ENCODE data around the gene HSD17B4. TPM values are rescaled to one million over a fixed set of nuclear protein-coding genes. Genes with fewer than 3 reads are reported as not detected.

The HSD17B4 gene
- total RNA-seq, 1 experiment from 2014 or later = 269 TPM

- peaks cover 14 to 46% (median 38%) of the 10 kb centered on the region in 3 experiments for H3K36me3 Mint-ChIP-seq (ENCODE audit: insufficient read depth in 1 of 3, low read depth in 3 of 3)
- Histone ChIP-seq H3K56ac (ENCODE audit: insufficient read length, low read depth, low read length) (no peak overlapping the region), H2BK120ac (ENCODE audit: low read depth, low read length, poor library complexity, severe bottlenecking) (no peak overlapping the region), H3K18ac (ENCODE audit: insufficient read length, low read depth, low read length) (no peak overlapping the region), H2AFZ (ENCODE audit: low read length) (no peak overlapping the region), H3K4ac (ENCODE audit: low read depth, low read length) (no peak overlapping the region), H2BK12ac (ENCODE audit: insufficient read length, low read depth, low read length) (no peak overlapping the region), H3K4me1 (ENCODE audit: insufficient read depth, low read length) (no peaks in the 10 kb centered on the region), H2AK5ac (ENCODE audit: insufficient read length, low read length) (no peak overlapping the region), H3K9ac (ENCODE audit: extremely low read depth, insufficient read length, low read length) (no peak overlapping the region), H4K5ac (ENCODE audit: insufficient read length, low read depth, low read length) (no peak overlapping the region), H3K9me3 (ENCODE audit: control insufficient read depth, low read depth, low read length) (no peaks in the 10 kb centered on the region), H3K27me3 (ENCODE audit: insufficient read depth, low read length) (no peaks in the 10 kb centered on the region), H3T11ph (ENCODE audit: low read length) (no peak overlapping the region), H3K79me2 (ENCODE audit: insufficient read depth, low read length) (no peaks in the 10 kb centered on the region), H3K23ac (ENCODE audit: insufficient read length, low read depth, low read length) (no peak overlapping the region), H3K23me2 (ENCODE audit: insufficient read length, low read depth, low read length, poor library complexity, severe bottlenecking) (no peaks in the 10 kb centered on the region), H3K4me2 (ENCODE audit: insufficient read depth, insufficient read length, low read length) (no peak overlapping the region), H4K91ac (ENCODE audit: insufficient read length, low read depth, low read length) (no peak overlapping the region), H4K8ac (replicated peaks; ENCODE audit: insufficient read length, low read depth, low read length) (no peak overlapping the region), H2BK15ac (ENCODE audit: low read depth, low read length) (no peak overlapping the region), H3K14ac (ENCODE audit: insufficient read depth, low read length) (no peak overlapping the region), H3K27ac (ENCODE audit: insufficient read length, low read depth, low read length) (no peak overlapping the region), H4K20me1 (ENCODE audit: control insufficient read depth, insufficient read depth, insufficient read length) (no peaks in the 10 kb centered on the region), H2BK20ac (ENCODE audit: low read depth, low read length, poor library complexity, severe bottlenecking) (no peak overlapping the region), H2BK5ac (ENCODE audit: insufficient read length, low read length) (no peak overlapping the region), H3K79me1 (ENCODE audit: insufficient read depth, low read depth, low read length, poor library complexity, severe bottlenecking) (no peaks in the 10 kb centered on the region)
- H3K27me3 Mint-ChIP-seq (ENCODE audit: low read depth) = no peaks in the 10 kb centered on the region
- H3K27ac Mint-ChIP-seq = no peak overlapping the region; a peak in 1 of 7 replicates
- no peaks in the 10 kb centered on the region for H3K9me3 Mint-ChIP-seq
- DNase-seq = no peak
- WGBS (ENCODE audit: extremely low coverage, insufficient read length, low lambda C conversion rate) = no CpG with 5 or more reads among the region's 2 CpGs
- H3K4me3 Mint-ChIP-seq = no peak overlapping the region
- peaks cover 3 to 15% of the 10 kb centered on the region in 2 experiments; a peak in 2 of 4 replicates for H3K4me1 Mint-ChIP-seq
- TF ChIP-seq, protein P1, sequence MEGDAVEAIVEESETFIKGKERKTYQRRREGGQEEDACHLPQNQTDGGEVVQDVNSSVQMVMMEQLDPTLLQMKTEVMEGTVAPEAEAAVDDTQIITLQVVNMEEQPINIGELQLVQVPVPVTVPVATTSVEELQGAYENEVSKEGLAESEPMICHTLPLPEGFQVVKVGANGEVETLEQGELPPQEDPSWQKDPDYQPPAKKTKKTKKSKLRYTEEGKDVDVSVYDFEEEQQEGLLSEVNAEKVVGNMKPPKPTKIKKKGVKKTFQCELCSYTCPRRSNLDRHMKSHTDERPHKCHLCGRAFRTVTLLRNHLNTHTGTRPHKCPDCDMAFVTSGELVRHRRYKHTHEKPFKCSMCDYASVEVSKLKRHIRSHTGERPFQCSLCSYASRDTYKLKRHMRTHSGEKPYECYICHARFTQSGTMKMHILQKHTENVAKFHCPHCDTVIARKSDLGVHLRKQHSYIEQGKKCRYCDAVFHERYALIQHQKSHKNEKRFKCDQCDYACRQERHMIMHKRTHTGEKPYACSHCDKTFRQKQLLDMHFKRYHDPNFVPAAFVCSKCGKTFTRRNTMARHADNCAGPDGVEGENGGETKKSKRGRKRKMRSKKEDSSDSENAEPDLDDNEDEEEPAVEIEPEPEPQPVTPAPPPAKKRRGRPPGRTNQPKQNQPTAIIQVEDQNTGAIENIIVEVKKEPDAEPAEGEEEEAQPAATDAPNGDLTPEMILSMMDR (conservative IDR thresholded peaks at IDR 0.05) = no peak
Observed at GRCh38 chr5:119537704-119538103, 85.4 kb downstream of the HSD17B4 start.

All from H9 (cell line).